Measurements from ENCODE around the gene GPR17. TPM values are rescaled to one million over a fixed set of nuclear protein-coding genes. Genes with fewer than 3 reads are reported as not detected.

GPR17 gene
- polyA plus RNA-seq, 1 donor (not counting 4 experiments of a cell fraction or from before 2014, with no cell fraction given) = not detected

- no peaks in the 10 kb centered on the region for H3K36me3 ChIP-seq (ENCODE audit: control insufficient read depth in 2 of 2, extremely low read depth in 1 of 2, insufficient read depth in 2 of 2, low read length in 2 of 2)
- no peaks in the 10 kb centered on the region for H3K79me2 ChIP-seq (ENCODE audit: control insufficient read depth, insufficient read depth, low read length)
- no peaks in the 10 kb centered on the region for H3K9me1 ChIP-seq (ENCODE audit: control insufficient read depth, extremely low read depth, insufficient read depth, low read length)
- no peak overlapping the region for H3K9ac ChIP-seq (ENCODE audit: control insufficient read depth, extremely low read depth, insufficient read depth, low read length)
- H3K4me1 ChIP-seq (ENCODE audit: control insufficient read depth, extremely low read depth, insufficient read depth, low read length) = peaks cover 12% of the 10 kb centered on the region
- no peak overlapping the region for H2AFZ ChIP-seq (ENCODE audit: control insufficient read depth, low read length)
- no peak for FAIRE-seq
- TF ChIP-seq EZH2 (IDR thresholded peaks at IDR 0.05; ENCODE audit: low read length) (no peak), CTCF (optimal IDR thresholded peaks at IDR 0.05 in 1 of 3, IDR thresholded peaks at IDR 0.05 in 1 of 3, conservative IDR thresholded peaks at IDR 0.05 in 1 of 3; ENCODE audit: extremely low read depth in 1 of 3, insufficient read depth in 2 of 3, low read length in 3 of 3) (no peak)
- dilution Hi-C loops (cut with MboI; ENCODE audit: extremely low pct_ligation_motif_present, low sequenced_read_pairs) = no loop called here
- no peak overlapping the region for H3K4me2 ChIP-seq (ENCODE audit: control insufficient read depth, extremely low read depth, insufficient read depth, low read depth, low read length)
- H3K27me3 ChIP-seq (ENCODE audit: control insufficient read depth, extremely low read depth, insufficient read depth, low read length) = no peaks in the 10 kb centered on the region
- no peaks in the 10 kb centered on the region for H4K20me1 ChIP-seq (ENCODE audit: control insufficient read depth, extremely low read depth, insufficient read depth, low read length)
- H3K9me3 ChIP-seq (ENCODE audit: control insufficient read depth, low read depth, low read length) = no peaks in the 10 kb centered on the region
- no peak overlapping the region for H3K4me3 ChIP-seq (ENCODE audit: control insufficient read depth in 2 of 3, extremely low read depth in 1 of 3, insufficient read depth in 2 of 3, low read depth in 1 of 3, low read length in 3 of 3)
- H3K27ac ChIP-seq (ENCODE audit: control insufficient read depth, insufficient read depth, low read length) = no peak overlapping the region
- DNase-seq (ENCODE audit: low read depth, low spot score) = no peak
Measured at GRCh38 chr2:127636248-127637235, 9.4 kb upstream of the GPR17 start.

- Histone ChIP-seq H3K4me2 (ENCODE audit: control insufficient read depth, extremely low read depth, insufficient read depth, low read depth, low read length) (peak overlapping the region; percentile 15), H3K27me3 (ENCODE audit: control insufficient read depth, extremely low read depth, insufficient read depth, low read length) (no peaks in the 10 kb centered on the region), H3K4me3 (ENCODE audit: control insufficient read depth in 2 of 3, extremely low read depth in 1 of 3, insufficient read depth in 2 of 3, low read depth in 1 of 3, low read length in 3 of 3) (no peak overlapping the region), H3K36me3 (ENCODE audit: control insufficient read depth in 2 of 2, extremely low read depth in 1 of 2, insufficient read depth in 2 of 2, low read length in 2 of 2) (no peaks in the 10 kb centered on the region), H3K27ac (ENCODE audit: control insufficient read depth, insufficient read depth, low read length) (no peak overlapping the region), H3K9me3 (ENCODE audit: control insufficient read depth, low read depth, low read length) (no peaks in the 10 kb centered on the region), H3K9me1 (ENCODE audit: control insufficient read depth, extremely low read depth, insufficient read depth, low read length) (no peaks in the 10 kb centered on the region), H3K79me2 (ENCODE audit: control insufficient read depth, insufficient read depth, low read length) (no peaks in the 10 kb centered on the region), H3K9ac (ENCODE audit: control insufficient read depth, extremely low read depth, insufficient read depth, low read length) (no peak overlapping the region), H3K4me1 (ENCODE audit: control insufficient read depth, extremely low read depth, insufficient read depth, low read length) (peaks cover 12% of the 10 kb centered on the region), H4K20me1 (ENCODE audit: control insufficient read depth, extremely low read depth, insufficient read depth, low read length) (no peaks in the 10 kb centered on the region), H2AFZ (ENCODE audit: control insufficient read depth, low read length) (no peak overlapping the region)
- DNase-seq (ENCODE audit: low read depth, low spot score) (no peak), FAIRE-seq (no peak)
- no peak for TF ChIP-seq EZH2 (IDR thresholded peaks at IDR 0.05; ENCODE audit: low read length)
- no peak for TF ChIP-seq CTCF (optimal IDR thresholded peaks at IDR 0.05 in 1 of 3, IDR thresholded peaks at IDR 0.05 in 1 of 3, conservative IDR thresholded peaks at IDR 0.05 in 1 of 3; ENCODE audit: extremely low read depth in 1 of 3, insufficient read depth in 2 of 3, low read length in 3 of 3)
- dilution Hi-C loops (cut with MboI; ENCODE audit: extremely low pct_ligation_motif_present, low sequenced_read_pairs) = no loop called here
Measured at GRCh38 chr2:127637236-127637630, 8.7 kb upstream of the GPR17 start.

Measured in keratinocyte (primary cell).